Esophagus squamous epithelium (tissue), 5 donors: ENCODE results near the gene KRTAP12-3. TPM values are rescaled to one million over a fixed set of nuclear protein-coding genes. Genes with fewer than 3 reads are reported as not detected.
A peak's percentile ranks its signal among the peaks of the same experiment; 100 is the strongest.
"Not testable (repeated sequence)": the region's sequence is repeated elsewhere in the genome, so short reads cannot be mapped to it uniquely, and the experiment has no call there.

Source experiments
- DNase-seq: peaks from one replicate; lab custom pipeline; 2025; lab: John Stamatoyannopoulos, UW
- H3K27ac ChIP-seq, 4 donors: fragments of 200-600 bp; sonication (generic); one replicate each; pipeline ENCODE4 v1.5.1; 2016 to 2019; ENCODE audit warnings: mild to moderate bottlenecking in 1 of 4
- H3K27me3 ChIP-seq, 4 donors: fragments of 200-600 bp; sonication (generic); 1 replicate in 3 of 4; 2 replicates in 1 of 4; pipeline versions ENCODE4 v1.5.1 to v1.6.0; 2017 to 2021; ENCODE audit warnings: antibody characterized with exemption in 1 of 4
- H3K36me3 ChIP-seq, 3 donors: fragments of 200-600 bp; sonication (generic); one replicate each; pipeline ENCODE4 v1.5.1; 2016 to 2019
- H3K4me1 ChIP-seq, 3 donors: fragments of 200-600 bp; sonication (generic); one replicate each; pipeline ENCODE4 v1.5.1; 2017 to 2019
- H3K4me3 ChIP-seq, 4 donors: fragments of 200-600 bp; sonication (generic); 1 replicate in 3 of 4; 2 replicates in 1 of 4; pipeline ENCODE4 v1.5.1; 2016 to 2019; ENCODE audit warnings: mild to moderate bottlenecking in 2 of 4, moderate library complexity in 1 of 4
- H3K9me3 ChIP-seq, 3 donors: fragments of 200-600 bp; sonication (generic); one replicate each; pipeline ENCODE4 v1.5.1; 2016 to 2019
- POLR2A ChIP-seq, 4 donors: fragments of 450-650 bp; IDR thresholded peaks; one replicate each; pipeline ENCODE4 v1.6.1; 2017; ENCODE audit warnings: antibody characterized with exemption in 4 of 4, mild to moderate bottlenecking in 4 of 4, moderate library complexity in 3 of 4
- WGBS, 2 donors: methylation state at CpG; one replicate each; pipeline ENCODE4 v1.1.5; 2018; 5-methylcytosine and 5-hydroxymethylcytosine counted together
- intact Hi-C: fragments of 100-400 bp; cut with DNase I; formaldehyde crosslinking; loops from one replicate; pipeline ENCODE4 v1.15.0; 2022
- total RNA-seq, 4 donors: library from RNA; depleted of rRNA; stranded (reverse); fragments of >200 nt; gene quantifications; one replicate each; pipeline ENCODE4 v1.1.0, GENCODE V29; 2016
- TF ChIP-seq, protein P1 (sequence below), 6 experiments: fragments of 450-650 bp in 4 of 6; fragments of 200-600 bp in 2 of 6; sonication (generic) in 2 of 6; IDR thresholded peaks; one replicate each; pipeline ENCODE4 v1.5.1; 2016 to 2019; ENCODE audit warnings: antibody characterized with exemption in 6 of 6, mild to moderate bottlenecking in 4 of 6, moderate library complexity in 4 of 6
- donor health status: DM: yes; HTN: yes; CAD: no.

KRTAP12-3 gene, protein sequence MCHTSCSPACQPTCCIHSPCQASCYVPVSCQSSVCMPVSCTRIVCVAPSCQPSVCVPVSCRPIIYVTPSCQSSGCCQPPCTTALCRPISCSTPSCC
- total RNA-seq, result not detected

DNA sequence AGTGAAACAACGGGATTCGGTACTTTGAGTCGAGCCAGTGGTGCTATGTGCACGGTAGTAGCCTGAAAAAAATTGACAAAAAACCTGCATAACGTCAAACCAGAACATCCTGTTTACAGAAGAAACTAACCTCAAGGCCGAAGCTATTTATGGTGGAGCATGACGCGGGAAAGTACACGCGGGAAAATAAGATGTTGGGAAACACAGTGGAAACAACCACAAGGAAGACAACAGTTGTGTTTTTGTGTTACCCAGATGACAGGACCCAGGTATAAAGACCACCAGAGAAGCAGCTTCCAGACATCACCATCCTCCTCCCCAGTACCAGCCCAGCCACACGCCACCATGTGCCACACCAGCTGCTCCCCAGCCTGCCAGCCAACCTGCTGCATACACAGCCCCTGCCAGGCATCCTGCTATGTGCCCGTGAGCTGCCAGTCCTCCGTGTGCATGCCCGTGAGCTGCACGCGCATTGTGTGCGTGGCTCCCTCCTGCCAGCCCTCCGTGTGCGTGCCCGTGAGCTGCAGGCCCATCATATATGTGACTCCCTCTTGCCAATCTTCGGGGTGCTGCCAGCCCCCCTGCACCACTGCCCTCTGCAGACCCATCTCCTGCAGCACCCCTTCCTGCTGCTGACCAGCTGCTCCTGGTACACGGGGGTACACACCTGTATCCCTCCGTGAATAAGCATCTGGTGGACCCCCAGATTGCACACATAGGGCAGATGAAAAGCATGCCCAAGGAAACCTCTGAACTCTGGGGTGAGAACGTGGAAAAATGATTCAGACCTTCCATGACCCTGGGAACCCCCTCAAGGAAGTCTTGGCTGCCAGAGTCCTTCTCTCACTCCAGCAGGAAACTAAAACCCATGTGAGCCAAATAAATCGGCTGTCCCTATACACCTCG lies at the start of gene KRTAP12-3:
Gene KRTAP12-3 (plus strand): TSS at position 298 of the 906 bp plus-strand sequence. CDS start 48 bp downstream, at position 346.
- intact Hi-C loops, result no loop called here
- no peak for DNase-seq
- H3K4me1 ChIP-seq, result no peaks in the 10 kb centered on the region
- H3K36me3 ChIP-seq, result no peaks in the 10 kb centered on the region
- H3K9me3 ChIP-seq, result peaks cover 0 to 8% (median 0%) of the 10 kb centered on the region in 3 donors
- peak within 1 kb of the TSS in 1 of 4 donors; percentile 57 for H3K27ac ChIP-seq
- peaks cover 0 to 39% (median 0%) of the 10 kb centered on the region in 4 donors for H3K27me3 ChIP-seq
- no peak for TF ChIP-seq POLR2A (IDR thresholded peaks at IDR 0.05)
- TF ChIP-seq, protein P1, sequence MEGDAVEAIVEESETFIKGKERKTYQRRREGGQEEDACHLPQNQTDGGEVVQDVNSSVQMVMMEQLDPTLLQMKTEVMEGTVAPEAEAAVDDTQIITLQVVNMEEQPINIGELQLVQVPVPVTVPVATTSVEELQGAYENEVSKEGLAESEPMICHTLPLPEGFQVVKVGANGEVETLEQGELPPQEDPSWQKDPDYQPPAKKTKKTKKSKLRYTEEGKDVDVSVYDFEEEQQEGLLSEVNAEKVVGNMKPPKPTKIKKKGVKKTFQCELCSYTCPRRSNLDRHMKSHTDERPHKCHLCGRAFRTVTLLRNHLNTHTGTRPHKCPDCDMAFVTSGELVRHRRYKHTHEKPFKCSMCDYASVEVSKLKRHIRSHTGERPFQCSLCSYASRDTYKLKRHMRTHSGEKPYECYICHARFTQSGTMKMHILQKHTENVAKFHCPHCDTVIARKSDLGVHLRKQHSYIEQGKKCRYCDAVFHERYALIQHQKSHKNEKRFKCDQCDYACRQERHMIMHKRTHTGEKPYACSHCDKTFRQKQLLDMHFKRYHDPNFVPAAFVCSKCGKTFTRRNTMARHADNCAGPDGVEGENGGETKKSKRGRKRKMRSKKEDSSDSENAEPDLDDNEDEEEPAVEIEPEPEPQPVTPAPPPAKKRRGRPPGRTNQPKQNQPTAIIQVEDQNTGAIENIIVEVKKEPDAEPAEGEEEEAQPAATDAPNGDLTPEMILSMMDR (IDR thresholded peaks at IDR 0.05), result no peak
- peak within 1 kb of the TSS in 1 of 4 donors; percentile 21 for H3K4me3 ChIP-seq
- WGBS, 2 donors, result 72 to 81% methylated on average over 23 to 26 of the region's 26 CpGs

DNA sequence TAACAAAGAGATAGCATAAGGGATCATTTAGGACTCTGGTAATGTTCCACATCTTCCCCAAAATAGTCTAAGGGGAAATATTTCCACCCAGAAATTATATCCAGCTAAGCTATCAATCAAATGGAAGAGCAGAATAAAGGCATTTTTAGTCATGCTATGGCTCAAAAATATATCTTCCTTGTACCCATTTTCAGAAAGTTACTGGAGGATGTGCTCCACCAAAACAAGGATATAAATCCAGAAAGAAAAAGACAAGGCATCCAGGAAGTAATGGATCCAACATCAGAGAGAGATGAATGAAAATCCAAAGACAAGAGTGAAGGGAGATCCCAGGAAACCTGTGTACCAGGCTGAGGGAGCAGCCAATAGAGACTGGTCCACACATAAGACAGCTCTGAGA lies 48.5 kb upstream of the KRTAP12-3 start:
- Histone ChIP-seq H3K9me3 (peaks cover 0 to 21% (median 0%) of the 10 kb centered on the region in 3 donors), H3K36me3 (no peaks in the 10 kb centered on the region), H3K4me1 (no peaks in the 10 kb centered on the region), H3K4me3 (no peak overlapping the region), H3K27me3 (peaks cover 0 to 47% (median 0%) of the 10 kb centered on the region in 4 donors), H3K27ac (no peak overlapping the region)
- TF ChIP-seq, protein P1 (IDR thresholded peaks at IDR 0.05), result no peak
- TF ChIP-seq POLR2A (IDR thresholded peaks at IDR 0.05), result no peak
- intact Hi-C loops, result no loop called here
- DNase-seq, result no peak

DNA sequence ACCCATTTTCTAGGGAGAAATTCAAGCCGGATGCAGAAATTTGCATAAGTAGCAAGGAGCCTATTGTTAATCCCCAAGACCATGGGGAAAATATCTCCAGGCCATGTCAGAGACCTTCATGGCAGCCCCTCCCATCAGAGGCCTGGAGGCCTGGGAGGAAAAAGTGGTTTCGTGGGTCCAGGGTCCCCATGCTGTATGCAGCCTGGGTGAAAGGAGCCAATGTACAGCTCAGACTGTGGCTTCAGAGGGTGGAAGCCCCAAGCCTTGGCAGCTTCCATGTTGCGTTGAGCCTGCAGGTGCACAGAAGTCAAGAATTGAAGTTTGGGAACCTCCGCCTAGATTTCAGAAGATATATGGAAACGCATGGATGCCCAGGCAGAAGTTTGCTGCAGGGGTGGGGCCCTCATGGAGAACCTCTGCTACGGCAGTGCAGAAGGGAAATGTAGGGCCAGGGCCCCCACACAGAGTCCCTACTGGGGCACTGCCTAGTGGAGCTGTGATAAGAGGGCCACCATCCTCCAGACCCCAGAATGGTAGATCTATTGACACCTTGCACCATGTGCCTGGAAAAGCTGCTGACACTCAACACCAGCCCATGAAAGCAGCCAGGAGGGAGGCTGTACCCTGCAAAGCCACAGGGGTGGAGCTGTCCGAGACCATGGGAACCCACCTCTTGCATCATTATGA lies 47.4 kb upstream of the KRTAP12-3 start:
- peaks cover 0 to 51% (median 0%) of the 10 kb centered on the region in 4 donors for H3K27me3 ChIP-seq
- DNase-seq, H3K36me3 ChIP-seq, H3K27ac ChIP-seq, H3K4me1 ChIP-seq, intact Hi-C loops, H3K4me3 ChIP-seq: not testable (repeated sequence)
- peaks cover 0 to 21% (median 0%) of the 10 kb centered on the region in 3 donors for H3K9me3 ChIP-seq
- WGBS, 2 donors, result 83 to 94% methylated on average over 3 to 5 of the region's 7 CpGs

DNA sequence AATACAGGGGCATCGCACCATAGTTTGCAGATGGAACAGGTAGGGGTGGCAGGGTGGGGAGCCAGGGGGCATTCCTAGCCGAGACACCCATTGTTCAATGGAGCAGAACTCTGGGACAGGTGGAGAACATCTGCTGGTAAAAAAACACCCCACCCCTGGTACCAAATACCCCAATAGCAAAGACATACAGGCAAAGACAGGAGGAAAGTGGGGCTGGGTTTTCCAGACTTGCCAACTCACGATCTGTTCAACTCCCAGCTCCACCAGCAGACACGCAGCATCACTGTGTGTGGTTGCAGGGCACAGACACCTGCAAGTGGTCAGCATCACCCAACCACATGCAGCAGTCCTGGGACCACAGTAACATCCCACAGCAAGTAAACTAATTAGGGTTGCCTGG lies 46.2 kb upstream of the KRTAP12-3 start:
- 65 to 72% methylated on average over 2 to 3 of the region's 4 CpGs for WGBS, 2 donors
- Histone ChIP-seq H3K9me3 (peaks cover 0 to 21% (median 0%) of the 10 kb centered on the region in 3 donors), H3K4me1 (no peaks in the 10 kb centered on the region), H3K27ac (no peak overlapping the region), H3K36me3 (no peaks in the 10 kb centered on the region), H3K4me3 (no peak overlapping the region), H3K27me3 (peaks cover 0 to 57% (median 0%) of the 10 kb centered on the region in 4 donors)
- TF ChIP-seq, protein P1 (IDR thresholded peaks at IDR 0.05), result no peak
- no peak for TF ChIP-seq POLR2A (IDR thresholded peaks at IDR 0.05)
- intact Hi-C loops, result no loop called here
- no peak for DNase-seq

DNA sequence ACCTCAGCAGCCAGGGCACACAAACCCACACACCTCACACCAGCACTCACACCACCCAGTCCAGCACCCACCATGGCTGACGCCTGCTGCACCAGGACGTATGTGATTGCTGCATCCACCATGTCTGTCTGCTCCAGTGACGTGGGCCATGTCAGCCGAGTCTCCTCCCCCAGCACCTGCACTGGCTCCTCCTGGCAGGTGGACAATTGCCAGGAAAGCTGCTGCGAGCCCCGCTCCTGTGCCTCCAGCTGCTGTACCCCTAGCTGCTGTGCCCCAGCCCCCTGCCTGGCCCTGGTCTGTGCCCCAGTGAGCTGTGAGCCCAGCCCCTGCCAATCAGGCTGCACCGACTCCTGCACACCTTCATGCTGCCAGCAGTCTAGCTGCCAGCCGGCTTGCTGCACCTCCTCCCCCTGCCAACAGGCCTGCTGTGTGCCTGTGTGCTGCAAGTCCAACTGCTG lies 45.7 kb upstream of the KRTAP12-3 start, which contains the start of gene KRTAP10-8:
Gene KRTAP10-8 (plus strand): TSS at position 51 of the 458 bp plus-strand sequence. CDS start 22 bp downstream, at position 73.
- intact Hi-C loops, result no loop called here
- Histone ChIP-seq H3K27me3 (peaks cover 0 to 58% (median 0%) of the 10 kb centered on the region in 4 donors), H3K4me1 (no peaks in the 10 kb centered on the region), H3K36me3 (no peaks in the 10 kb centered on the region), H3K27ac (no peak within 1 kb of the TSS), H3K4me3 (no peak within 1 kb of the TSS), H3K9me3 (peaks cover 0 to 21% (median 0%) of the 10 kb centered on the region in 3 donors)
- no peak for TF ChIP-seq POLR2A (IDR thresholded peaks at IDR 0.05)
- TF ChIP-seq, protein P1 (IDR thresholded peaks at IDR 0.05), result no peak
- 80% methylated on average over 4 of the region's 8 CpGs; no CpG with 5 or more reads in 1 of the 2 donors for WGBS, 2 donors
- DNase-seq, result no peak
